Osteoblast (primary cell): Measurements from ENCODE around the gene RGL3. TPM values are rescaled to one million over a fixed set of nuclear protein-coding genes. Genes with fewer than 3 reads are reported as not detected.
A peak's percentile ranks its signal among the peaks of the same experiment; 100 is the strongest.
"Not testable (repeated sequence)": the region's sequence is repeated elsewhere in the genome, so short reads cannot be mapped to it uniquely, and the experiment has no call there.

Experiments used
- DNase-seq: peaks from one replicate; pipeline ENCODE4 v3.0.0; 2011; ENCODE audit warnings: low spot score, mixed read lengths; ENCODE audit not compliant: insufficient read length; ENCODE audit errors: missing footprints
- H2AFZ ChIP-seq: 2 replicates; pipeline ENCODE4 v1.6.0; 2011; ENCODE audit warnings: mild to moderate bottlenecking, low read length
- H3K27ac ChIP-seq: 2 replicates; pipeline ENCODE4 v1.5.1; 2011; ENCODE audit warnings: mild to moderate bottlenecking, low read depth, low read length, moderate library complexity
- H3K27me3 ChIP-seq: 2 replicates; pipeline ENCODE4 v1.6.0; 2012; ENCODE audit warnings: mild to moderate bottlenecking, control low read depth, inconsistent platforms, low read length, moderate library complexity; ENCODE audit not compliant: insufficient read depth
- H3K36me3 ChIP-seq: 2 replicates; pipeline ENCODE4 v1.5.1; 2011; ENCODE audit warnings: mild to moderate bottlenecking, low read length, control low read depth, moderate library complexity; ENCODE audit not compliant: insufficient read depth
- H3K4me1 ChIP-seq: 2 replicates; pipeline ENCODE4 v1.5.1; 2011; ENCODE audit warnings: mild to moderate bottlenecking, low read length, control low read depth, moderate library complexity; ENCODE audit not compliant: insufficient read depth
- H3K4me2 ChIP-seq: 2 replicates; pipeline ENCODE4 v1.6.0; 2011; ENCODE audit warnings: mild to moderate bottlenecking, low read length; ENCODE audit not compliant: insufficient read depth
- H3K4me3 ChIP-seq: fragments of 200-600 bp; sonication (generic); 3 replicates; pipeline ENCODE4 v1.5.1; 2012; ENCODE audit warnings: mild to moderate bottlenecking, low read length, inconsistent platforms; ENCODE audit not compliant: insufficient read depth
- H3K79me2 ChIP-seq: 2 replicates; pipeline ENCODE4 v1.6.0; 2012; ENCODE audit warnings: mild to moderate bottlenecking, low read length, control low read depth, inconsistent platforms; ENCODE audit not compliant: insufficient read depth
- H3K9me3 ChIP-seq: 2 replicates; pipeline ENCODE4 v1.5.1; 2011; ENCODE audit warnings: low read depth, low read length, control low read depth
- H4K20me1 ChIP-seq: 2 replicates; pipeline ENCODE4 v1.6.0; 2012; ENCODE audit warnings: mild to moderate bottlenecking, low read length, control low read depth; ENCODE audit not compliant: insufficient read depth
- total RNA-seq: library from RNA; depleted of rRNA; stranded (reverse); fragments of >200 nt; gene quantifications from 2 replicates; pipeline ENCODE4 v1.2.3, GENCODE V29; 2012
- TF ChIP-seq, protein P1 (sequence below): IDR thresholded peaks from 2 replicates; pipeline ENCODE4 v1.5.1; 2011; ENCODE audit warnings: mild to moderate bottlenecking, low read depth, low read length, moderate library complexity; ENCODE audit errors: extremely low read depth

The RGL3 gene
- total RNA-seq, 1 donor = 0.36 TPM

DNA sequence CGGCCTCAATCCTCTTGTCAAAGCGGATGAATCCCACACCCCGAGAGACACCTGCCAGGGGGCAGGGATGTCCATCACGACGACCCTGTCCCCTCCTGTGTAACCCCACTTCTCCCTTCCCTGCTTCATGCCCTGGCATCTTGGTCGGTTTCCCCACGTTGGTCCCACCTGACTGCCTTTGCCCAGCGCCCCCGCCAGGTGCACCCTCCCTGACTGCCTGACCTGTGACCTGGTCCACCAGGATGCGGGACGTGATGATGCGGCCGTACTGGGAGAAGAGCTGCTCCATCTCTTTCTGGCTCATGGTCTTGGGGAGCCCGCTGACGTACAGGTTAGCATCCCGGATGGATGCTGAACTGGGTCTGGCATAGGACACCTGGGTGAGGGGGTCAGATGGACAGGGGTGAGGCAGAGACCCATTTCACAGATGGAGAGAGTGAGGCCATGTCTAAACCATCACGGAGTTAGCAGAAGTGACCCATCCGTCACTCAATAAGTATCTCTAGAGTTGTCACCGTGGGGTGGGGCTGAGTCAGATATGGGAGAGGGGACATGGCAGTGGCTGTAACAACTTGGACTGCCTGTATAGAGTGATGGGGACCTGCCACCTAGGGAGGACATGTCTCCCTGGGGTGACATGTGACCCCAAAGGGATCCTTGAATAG, 39.3 kb upstream of the RGL3 start:
- no peaks in the 10 kb centered on the region for H3K79me2 ChIP-seq
- H3K4me3 ChIP-seq = no peak overlapping the region
- H3K9me3 ChIP-seq = no peaks in the 10 kb centered on the region
- no peak overlapping the region for H3K27ac ChIP-seq
- peak; percentile 66 for DNase-seq
- TF ChIP-seq, protein P1, sequence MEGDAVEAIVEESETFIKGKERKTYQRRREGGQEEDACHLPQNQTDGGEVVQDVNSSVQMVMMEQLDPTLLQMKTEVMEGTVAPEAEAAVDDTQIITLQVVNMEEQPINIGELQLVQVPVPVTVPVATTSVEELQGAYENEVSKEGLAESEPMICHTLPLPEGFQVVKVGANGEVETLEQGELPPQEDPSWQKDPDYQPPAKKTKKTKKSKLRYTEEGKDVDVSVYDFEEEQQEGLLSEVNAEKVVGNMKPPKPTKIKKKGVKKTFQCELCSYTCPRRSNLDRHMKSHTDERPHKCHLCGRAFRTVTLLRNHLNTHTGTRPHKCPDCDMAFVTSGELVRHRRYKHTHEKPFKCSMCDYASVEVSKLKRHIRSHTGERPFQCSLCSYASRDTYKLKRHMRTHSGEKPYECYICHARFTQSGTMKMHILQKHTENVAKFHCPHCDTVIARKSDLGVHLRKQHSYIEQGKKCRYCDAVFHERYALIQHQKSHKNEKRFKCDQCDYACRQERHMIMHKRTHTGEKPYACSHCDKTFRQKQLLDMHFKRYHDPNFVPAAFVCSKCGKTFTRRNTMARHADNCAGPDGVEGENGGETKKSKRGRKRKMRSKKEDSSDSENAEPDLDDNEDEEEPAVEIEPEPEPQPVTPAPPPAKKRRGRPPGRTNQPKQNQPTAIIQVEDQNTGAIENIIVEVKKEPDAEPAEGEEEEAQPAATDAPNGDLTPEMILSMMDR = no peak
- H3K27me3 ChIP-seq = no peaks in the 10 kb centered on the region
- H3K36me3 ChIP-seq = no peaks in the 10 kb centered on the region
- H3K4me1 ChIP-seq = no peaks in the 10 kb centered on the region
- H4K20me1 ChIP-seq = no peaks in the 10 kb centered on the region
- H2AFZ ChIP-seq = no peak overlapping the region
- no peak overlapping the region for H3K4me2 ChIP-seq

DNA sequence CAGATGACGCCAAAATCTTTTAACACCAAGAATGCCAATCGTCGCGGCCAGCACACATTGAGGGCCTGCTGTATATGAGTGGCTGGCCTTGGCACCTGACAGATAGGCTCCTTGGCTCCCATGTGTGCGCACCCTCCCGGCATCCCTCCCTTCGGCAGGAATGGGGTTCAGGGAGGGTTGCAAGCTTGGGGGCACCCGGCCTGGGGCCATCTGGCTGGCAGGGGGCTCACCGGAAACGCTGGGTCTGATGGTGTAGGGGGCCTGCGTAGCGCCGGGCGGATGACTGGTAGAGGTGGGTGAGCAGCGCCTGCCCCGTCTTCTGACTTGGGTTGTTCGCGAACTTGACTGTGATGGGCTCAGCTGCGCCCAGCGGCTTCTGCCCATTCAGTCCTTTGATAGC, 38.7 kb upstream of the RGL3 start:
- Histone ChIP-seq H3K4me3 (no peak overlapping the region), H3K4me1 (no peaks in the 10 kb centered on the region), H3K27ac (no peak overlapping the region), H3K79me2 (no peaks in the 10 kb centered on the region), H2AFZ (no peak overlapping the region), H3K9me3 (no peaks in the 10 kb centered on the region), H4K20me1 (no peaks in the 10 kb centered on the region), H3K27me3 (no peaks in the 10 kb centered on the region), H3K36me3 (no peaks in the 10 kb centered on the region), H3K4me2 (no peak overlapping the region)
- DNase-seq = peak; percentile 57
- TF ChIP-seq, protein P1 = no peak

DNA sequence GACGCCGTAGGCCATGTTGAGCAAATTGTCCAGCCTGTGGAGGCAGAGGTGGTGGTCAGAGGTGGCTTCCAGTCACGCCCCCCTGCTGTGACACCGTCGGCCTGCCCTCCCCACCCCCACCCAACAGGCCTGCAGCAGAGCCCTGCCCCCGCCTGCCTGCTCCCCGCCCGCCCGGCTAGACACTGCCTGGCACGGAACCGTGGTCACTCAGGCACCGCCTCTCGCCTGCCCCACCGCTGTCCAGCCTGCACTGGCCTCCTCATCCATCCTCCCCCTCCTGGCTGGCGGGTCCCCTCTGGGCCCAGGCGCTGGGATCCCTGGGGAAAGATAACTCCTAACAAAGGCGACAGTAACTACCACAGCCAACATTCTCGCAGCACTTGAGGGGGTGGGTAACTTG, 38.0 kb upstream of the RGL3 start:
- Histone ChIP-seq H3K79me2 (no peaks in the 10 kb centered on the region), H3K27ac (no peak overlapping the region), H3K9me3 (no peaks in the 10 kb centered on the region), H4K20me1 (no peaks in the 10 kb centered on the region), H3K4me3 (no peak overlapping the region), H2AFZ (no peak overlapping the region), H3K36me3 (no peaks in the 10 kb centered on the region), H3K27me3 (no peaks in the 10 kb centered on the region), H3K4me1 (no peaks in the 10 kb centered on the region), H3K4me2 (no peak overlapping the region)
- peak; percentile 82 for DNase-seq
- TF ChIP-seq, protein P1 = no peak

DNA sequence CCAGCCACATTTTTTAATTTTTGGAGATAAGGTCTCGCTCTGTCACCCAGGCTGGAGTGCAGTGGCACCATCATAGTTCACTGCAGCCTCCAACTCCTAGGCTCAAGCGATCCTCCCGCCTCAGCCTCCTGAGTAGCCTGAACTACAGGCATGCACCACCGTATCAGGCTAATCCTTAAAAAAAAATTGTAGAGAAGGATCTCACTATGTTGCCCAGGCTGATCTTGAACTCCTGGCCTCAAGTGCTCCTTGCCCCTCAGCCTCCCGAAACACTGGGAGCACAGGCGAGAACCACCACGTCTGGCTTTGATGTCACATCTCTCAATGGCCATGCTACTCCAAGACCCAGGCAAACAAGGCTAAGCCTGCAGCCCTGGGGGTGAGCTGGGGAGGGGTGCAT, 37.5 kb upstream of the RGL3 start:
- no peak overlapping the region for H3K27ac ChIP-seq
- no peaks in the 10 kb centered on the region for H4K20me1 ChIP-seq
- H3K4me3 ChIP-seq = no peak overlapping the region
- no peak overlapping the region for H3K4me2 ChIP-seq
- TF ChIP-seq, protein P1 = no peak
- no peaks in the 10 kb centered on the region for H3K4me1 ChIP-seq
- DNase-seq = no peak
- no peaks in the 10 kb centered on the region for H3K9me3 ChIP-seq
- H3K79me2 ChIP-seq = no peaks in the 10 kb centered on the region
- H2AFZ ChIP-seq = no peak overlapping the region
- no peaks in the 10 kb centered on the region for H3K36me3 ChIP-seq
- H3K27me3 ChIP-seq = no peaks in the 10 kb centered on the region

DNA sequence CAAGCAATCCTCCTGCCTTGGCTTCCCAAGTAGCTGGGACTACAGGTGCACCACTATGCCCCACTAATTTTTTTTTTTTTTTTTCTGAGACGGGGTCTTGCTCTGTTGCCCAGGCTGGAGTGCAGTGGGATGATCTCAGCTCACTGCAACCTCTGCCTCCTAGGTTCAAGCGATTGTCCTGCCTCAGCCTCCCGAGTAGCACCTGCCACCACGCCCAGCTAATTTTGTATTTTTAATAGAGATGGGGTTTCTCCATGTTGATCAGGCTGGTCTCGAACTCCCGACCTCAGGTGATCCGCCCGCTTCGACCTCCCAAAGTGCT, 36.1 kb upstream of the RGL3 start:
- H4K20me1 ChIP-seq, H2AFZ ChIP-seq, H3K4me3 ChIP-seq, H3K4me2 ChIP-seq, H3K9me3 ChIP-seq, H3K79me2 ChIP-seq, H3K4me1 ChIP-seq, DNase-seq, H3K27ac ChIP-seq, H3K27me3 ChIP-seq, H3K36me3 ChIP-seq: not testable (repeated sequence)
